HG03196 (cell line): Measurements from ENCODE around the gene LRRTM1.

Source experiments
- ATAC-seq: cut with Tn5 transposase; IDR thresholded peaks from one replicate; pipeline ENCODE4 v1.9.1; 2021; ENCODE audit not compliant: unreplicated experiment

LRRTM1 gene

GRCh38 chr2:80303006-80303908 is 1.3 kb downstream of the LRRTM1 start:
- no peak for ATAC-seq

- no peak for ATAC-seq
Observed at GRCh38 chr2:80302314-80303005, 2.1 kb downstream of the LRRTM1 start.

GRCh38 chr2:80302001-80302313 is 2.6 kb downstream of the LRRTM1 start:
- no peak for ATAC-seq

- ATAC-seq, result no peak
Observed at GRCh38 chr2:80300954-80301353, 3.6 kb downstream of the LRRTM1 start.

GRCh38 chr2:80300346-80300745 is 4.2 kb downstream of the LRRTM1 start:
- no peak for ATAC-seq

- no peak for ATAC-seq
Observed at GRCh38 chr2:80299661-80300060, 4.9 kb downstream of the LRRTM1 start.

- ATAC-seq, result no peak
Observed at GRCh38 chr2:80298954-80299353, 5.6 kb downstream of the LRRTM1 start.

GRCh38 chr2:80293039-80293438 is 11.5 kb downstream of the LRRTM1 start:
- no peak for ATAC-seq

- no peak for ATAC-seq
Observed at GRCh38 chr2:80292474-80292873, 12.1 kb downstream of the LRRTM1 start.

GRCh38 chr2:80291656-80292055 is 12.9 kb downstream of the LRRTM1 start:
- ATAC-seq, result no peak

GRCh38 chr2:80288576-80288975 is 16.0 kb downstream of the LRRTM1 start:
- no peak for ATAC-seq

GRCh38 chr2:80281049-80281448 is 23.5 kb downstream of the LRRTM1 start:
- ATAC-seq, result no peak

- ATAC-seq, result no peak
Observed at GRCh38 chr2:80280598-80280997, 24.0 kb downstream of the LRRTM1 start.

GRCh38 chr2:80269806-80270205 is 34.7 kb downstream of the LRRTM1 start:
- ATAC-seq, result no peak

- no peak for ATAC-seq
Observed at GRCh38 chr2:80266231-80266630, 38.3 kb downstream of the LRRTM1 start.

- ATAC-seq, result no peak
Observed at GRCh38 chr2:80259292-80259691, 45.3 kb downstream of the LRRTM1 start.

GRCh38 chr2:80258793-80259192 is 45.8 kb downstream of the LRRTM1 start:
- ATAC-seq, result no peak

GRCh38 chr2:80258341-80258740 is 46.2 kb downstream of the LRRTM1 start:
- no peak for ATAC-seq

GRCh38 chr2:80257450-80257849 is 47.1 kb downstream of the LRRTM1 start:
- ATAC-seq, result no peak

- ATAC-seq, result no peak
Observed at GRCh38 chr2:80256782-80257167, 47.8 kb downstream of the LRRTM1 start.

- ATAC-seq, result no peak
Observed at GRCh38 chr2:80255918-80256781, 48.4 kb downstream of the LRRTM1 start.
